Colonic mucosa (tissue), 4 donors: ENCODE measurements around the gene BCL7A. TPM values are rescaled to one million over a fixed set of nuclear protein-coding genes. Genes with fewer than 3 reads are reported as not detected.

Source experiments
- DNase-seq: peaks from one replicate; pipeline ENCODE4 v3.0.0-alpha.2; 2020
- H3K27ac ChIP-seq: fragments of 200-600 bp; one replicate; pipeline ENCODE4 v1.8.0; 2021
- H3K27me3 ChIP-seq: fragments of 200-600 bp; one replicate; pipeline ENCODE4 v1.8.0; 2021
- H3K36me3 ChIP-seq: fragments of 200-600 bp; one replicate; pipeline ENCODE4 v1.8.0; 2021
- H3K4me1 ChIP-seq: fragments of 200-600 bp; one replicate; pipeline ENCODE4 v1.8.0; 2021; ENCODE audit warnings: mild to moderate bottlenecking
- H3K4me3 ChIP-seq: fragments of 200-600 bp; one replicate; pipeline ENCODE4 v1.8.0; 2021
- H3K9ac ChIP-seq, 2 donors: one replicate each; pipeline ENCODE4 v1.7.0; 2013; ENCODE audit warnings: control low read depth in 2 of 2, low read depth in 2 of 2, low read length in 2 of 2
- H3K9me3 ChIP-seq: fragments of 200-600 bp; one replicate; pipeline ENCODE4 v1.8.0; 2021
- intact Hi-C: fragments of 100-400 bp; cut with DNase I; formaldehyde crosslinking; loops from one replicate; pipeline ENCODE4 v1.14.1; 2022
- total RNA-seq, 2 donors: library from RNA; stranded (reverse); fragmentation: NEBNext Ultra II Directional in 1 of 2; extraction: Animal tissue kit (Norgen Biotek cat#: 25700) in 1 of 2; gene quantifications; one replicate each; pipeline ENCODE4 v1.2.1, GENCODE V29; 2021
- TF ChIP-seq, protein P1 (sequence below): fragments of 200-600 bp; IDR thresholded peaks from one replicate; pipeline ENCODE4 v1.8.0; 2022; ENCODE audit warnings: antibody characterized with exemption, mild to moderate bottlenecking
- donor health status: healthy.
- donor health status: DM: no; HTN: no; CAD: no.
- donor health status: DM: no; HTN: no; CAD: no.

Gene BCL7A
- total RNA-seq, 2 donors from 2014 or later = 7.0 to 10.0 TPM

DNA sequence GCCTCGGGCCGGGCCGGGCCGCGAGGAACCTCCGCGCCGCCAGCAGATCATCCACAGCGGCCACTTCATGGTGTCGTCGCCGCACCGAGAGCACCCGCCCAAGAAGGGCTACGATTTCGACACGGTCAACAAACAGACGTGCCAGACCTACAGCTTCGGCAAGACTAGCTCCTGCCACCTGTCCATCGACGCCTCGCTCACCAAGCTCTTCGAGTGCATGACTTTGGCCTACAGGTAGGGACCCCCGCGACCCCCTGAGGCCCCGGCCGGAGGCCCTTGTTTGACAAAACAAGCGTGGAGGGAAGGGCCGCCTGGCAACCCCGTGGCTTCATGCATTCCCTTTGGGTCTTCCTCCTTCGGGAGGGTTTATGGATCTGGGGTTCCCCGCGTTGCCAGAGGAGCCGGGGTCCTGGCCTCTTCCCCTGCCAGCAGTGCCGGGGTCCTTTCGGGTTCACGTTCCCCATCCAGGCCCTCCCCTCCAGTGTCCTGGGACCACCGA lies 57.4 kb downstream of the BCL7A start:
- H3K36me3 ChIP-seq = no peaks in the 10 kb centered on the region
- H3K27me3 ChIP-seq = no peaks in the 10 kb centered on the region
- no peaks in the 10 kb centered on the region for H3K9me3 ChIP-seq
- peak; percentile 44 for DNase-seq
- H3K4me3 ChIP-seq = peak overlapping the region; percentile 81
- TF ChIP-seq, protein P1, sequence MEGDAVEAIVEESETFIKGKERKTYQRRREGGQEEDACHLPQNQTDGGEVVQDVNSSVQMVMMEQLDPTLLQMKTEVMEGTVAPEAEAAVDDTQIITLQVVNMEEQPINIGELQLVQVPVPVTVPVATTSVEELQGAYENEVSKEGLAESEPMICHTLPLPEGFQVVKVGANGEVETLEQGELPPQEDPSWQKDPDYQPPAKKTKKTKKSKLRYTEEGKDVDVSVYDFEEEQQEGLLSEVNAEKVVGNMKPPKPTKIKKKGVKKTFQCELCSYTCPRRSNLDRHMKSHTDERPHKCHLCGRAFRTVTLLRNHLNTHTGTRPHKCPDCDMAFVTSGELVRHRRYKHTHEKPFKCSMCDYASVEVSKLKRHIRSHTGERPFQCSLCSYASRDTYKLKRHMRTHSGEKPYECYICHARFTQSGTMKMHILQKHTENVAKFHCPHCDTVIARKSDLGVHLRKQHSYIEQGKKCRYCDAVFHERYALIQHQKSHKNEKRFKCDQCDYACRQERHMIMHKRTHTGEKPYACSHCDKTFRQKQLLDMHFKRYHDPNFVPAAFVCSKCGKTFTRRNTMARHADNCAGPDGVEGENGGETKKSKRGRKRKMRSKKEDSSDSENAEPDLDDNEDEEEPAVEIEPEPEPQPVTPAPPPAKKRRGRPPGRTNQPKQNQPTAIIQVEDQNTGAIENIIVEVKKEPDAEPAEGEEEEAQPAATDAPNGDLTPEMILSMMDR = no peak
- H3K9ac ChIP-seq = peak overlapping the region; percentile 87 to 90
- H3K4me1 ChIP-seq = peaks cover 11% of the 10 kb centered on the region
- intact Hi-C loops = no loop called here
- H3K27ac ChIP-seq = peak overlapping the region; percentile 80

- H3K9me3 ChIP-seq = no peaks in the 10 kb centered on the region
- peaks cover 11% of the 10 kb centered on the region for H3K4me1 ChIP-seq
- intact Hi-C loops = loop anchor here (5.0 kb wide), 1 partner anchor 38 kb away; no protein-coding TSS in a partner anchor
- H3K4me3 ChIP-seq = peak overlapping the region; percentile 81
- H3K9ac ChIP-seq = peak overlapping the region; percentile 87 to 90
- H3K27me3 ChIP-seq = no peaks in the 10 kb centered on the region
- no peaks in the 10 kb centered on the region for H3K36me3 ChIP-seq
- DNase-seq = peak; percentile 42
- peak overlapping the region; percentile 80 for H3K27ac ChIP-seq
- TF ChIP-seq, protein P1 = no peak
These were observed 57.9 kb downstream of the BCL7A start for GRCh38 chr12:122079532-122080081.

GRCh38 chr12:122080149-122081082 lies 58.7 kb downstream of the BCL7A start:
- H3K4me1 ChIP-seq = peaks cover 11% of the 10 kb centered on the region
- intact Hi-C loops = loop anchor here (5.0 kb wide), 1 partner anchor 37 kb away; no protein-coding TSS in a partner anchor

GRCh38 chr12:122081083-122081696 lies 59.5 kb downstream of the BCL7A start:
- TF ChIP-seq, protein P1 = no peak
- DNase-seq = peak; percentile 32
- H3K27me3 ChIP-seq = no peaks in the 10 kb centered on the region
- no peaks in the 10 kb centered on the region for H3K36me3 ChIP-seq
- H3K4me3 ChIP-seq = peak overlapping the region; percentile 81
- H3K27ac ChIP-seq = peak overlapping the region; percentile 80
- peaks cover 11% of the 10 kb centered on the region for H3K4me1 ChIP-seq
- H3K9ac ChIP-seq = peak overlapping the region; percentile 54 to 87
- intact Hi-C loops = loop anchor here (5.0 kb wide), 1 partner anchor 36 kb away; no protein-coding TSS in a partner anchor
- no peaks in the 10 kb centered on the region for H3K9me3 ChIP-seq

More at GRCh38 chr12:122080149-122081082, 58.7 kb downstream of the BCL7A start:
- Histone ChIP-seq H3K36me3 (no peaks in the 10 kb centered on the region), H3K9ac (peak overlapping the region; percentile 87 to 90), H3K9me3 (no peaks in the 10 kb centered on the region), H3K4me3 (peak overlapping the region; percentile 81), H3K27me3 (no peaks in the 10 kb centered on the region), H3K27ac (peak overlapping the region; percentile 80)
- peak; percentile 84 for DNase-seq
- TF ChIP-seq, protein P1 = no peak

DNA sequence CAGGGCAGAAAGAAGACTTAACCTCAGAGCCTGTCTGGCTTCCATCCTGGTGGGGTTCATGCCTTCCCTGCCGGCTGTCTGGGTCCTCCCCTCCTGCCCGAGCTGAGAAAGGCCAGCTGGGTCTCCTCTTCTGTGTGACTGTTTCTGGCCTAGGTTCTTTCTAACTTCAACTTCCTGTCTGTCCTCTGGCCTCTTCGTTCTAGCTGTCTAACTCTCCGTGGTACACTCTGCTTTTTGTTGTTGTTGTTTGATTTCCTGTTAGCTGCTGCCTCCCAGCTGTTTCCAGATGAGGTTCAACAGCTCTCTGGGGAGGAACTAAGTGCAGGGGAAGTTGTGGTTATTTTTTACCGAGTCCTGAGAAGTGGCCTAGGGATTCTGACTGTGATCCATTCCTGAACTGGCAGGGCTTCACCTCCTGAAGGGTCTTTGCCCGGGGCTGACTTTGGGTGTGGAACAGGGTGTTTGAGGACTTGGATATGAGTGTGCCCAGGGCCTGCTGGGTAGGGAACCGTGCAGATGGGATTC lies 60.1 kb downstream of the BCL7A start:
- H3K9ac ChIP-seq = peak overlapping the region; percentile 54 to 87
- peak overlapping the region; percentile 80 for H3K27ac ChIP-seq
- DNase-seq = peak; percentile 71
- H3K4me1 ChIP-seq = peaks cover 15% of the 10 kb centered on the region
- H3K4me3 ChIP-seq = peak overlapping the region; percentile 81
- no peaks in the 10 kb centered on the region for H3K27me3 ChIP-seq
- no peaks in the 10 kb centered on the region for H3K36me3 ChIP-seq
- intact Hi-C loops = loop anchor here (5.0 kb wide), 1 partner anchor 36 kb away; no protein-coding TSS in a partner anchor
- no peaks in the 10 kb centered on the region for H3K9me3 ChIP-seq
- TF ChIP-seq, protein P1 = no peak
